ENCODE data around the gene GTF3C1.

DNA sequence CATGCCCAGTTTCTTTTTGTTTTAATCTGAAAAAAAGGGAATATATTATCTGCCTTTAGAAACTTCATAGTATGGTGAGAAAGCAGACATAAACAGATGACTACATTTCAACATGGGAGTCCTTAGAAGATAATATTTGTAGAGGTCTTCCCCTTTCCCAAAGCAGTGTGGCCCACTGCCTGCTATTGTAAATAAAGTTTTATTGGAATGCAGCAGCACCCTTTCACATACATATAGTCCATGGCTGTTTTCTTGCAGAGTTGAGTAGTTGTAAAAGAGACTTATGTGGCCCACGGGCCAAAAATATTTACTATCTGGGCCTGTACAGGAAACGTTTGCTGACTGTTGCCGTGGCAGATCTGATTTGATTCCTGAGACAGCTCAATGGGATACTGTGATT lies 8.7 kb upstream of the GTF3C1 start:
- TF ChIP-seq, protein P1, sequence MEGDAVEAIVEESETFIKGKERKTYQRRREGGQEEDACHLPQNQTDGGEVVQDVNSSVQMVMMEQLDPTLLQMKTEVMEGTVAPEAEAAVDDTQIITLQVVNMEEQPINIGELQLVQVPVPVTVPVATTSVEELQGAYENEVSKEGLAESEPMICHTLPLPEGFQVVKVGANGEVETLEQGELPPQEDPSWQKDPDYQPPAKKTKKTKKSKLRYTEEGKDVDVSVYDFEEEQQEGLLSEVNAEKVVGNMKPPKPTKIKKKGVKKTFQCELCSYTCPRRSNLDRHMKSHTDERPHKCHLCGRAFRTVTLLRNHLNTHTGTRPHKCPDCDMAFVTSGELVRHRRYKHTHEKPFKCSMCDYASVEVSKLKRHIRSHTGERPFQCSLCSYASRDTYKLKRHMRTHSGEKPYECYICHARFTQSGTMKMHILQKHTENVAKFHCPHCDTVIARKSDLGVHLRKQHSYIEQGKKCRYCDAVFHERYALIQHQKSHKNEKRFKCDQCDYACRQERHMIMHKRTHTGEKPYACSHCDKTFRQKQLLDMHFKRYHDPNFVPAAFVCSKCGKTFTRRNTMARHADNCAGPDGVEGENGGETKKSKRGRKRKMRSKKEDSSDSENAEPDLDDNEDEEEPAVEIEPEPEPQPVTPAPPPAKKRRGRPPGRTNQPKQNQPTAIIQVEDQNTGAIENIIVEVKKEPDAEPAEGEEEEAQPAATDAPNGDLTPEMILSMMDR (IDR thresholded peaks at IDR 0.05; ENCODE audit: poor library complexity, severe bottlenecking), result no peak
- TF ChIP-seq EP300 (conservative IDR thresholded peaks at IDR 0.05; ENCODE audit: poor library complexity, severe bottlenecking) (no peak), MXI1 (conservative IDR thresholded peaks at IDR 0.05; ENCODE audit: poor library complexity, severe bottlenecking) (no peak)
